HG02571 (cell line): ENCODE measurements around the gene PAPPA.

Experiments used
- ATAC-seq: cut with Tn5 transposase; IDR thresholded peaks from one replicate; pipeline ENCODE4 v1.9.1; 2021; ENCODE audit warnings: mild to moderate bottlenecking, moderate library complexity; ENCODE audit not compliant: unreplicated experiment

The PAPPA gene

DNA sequence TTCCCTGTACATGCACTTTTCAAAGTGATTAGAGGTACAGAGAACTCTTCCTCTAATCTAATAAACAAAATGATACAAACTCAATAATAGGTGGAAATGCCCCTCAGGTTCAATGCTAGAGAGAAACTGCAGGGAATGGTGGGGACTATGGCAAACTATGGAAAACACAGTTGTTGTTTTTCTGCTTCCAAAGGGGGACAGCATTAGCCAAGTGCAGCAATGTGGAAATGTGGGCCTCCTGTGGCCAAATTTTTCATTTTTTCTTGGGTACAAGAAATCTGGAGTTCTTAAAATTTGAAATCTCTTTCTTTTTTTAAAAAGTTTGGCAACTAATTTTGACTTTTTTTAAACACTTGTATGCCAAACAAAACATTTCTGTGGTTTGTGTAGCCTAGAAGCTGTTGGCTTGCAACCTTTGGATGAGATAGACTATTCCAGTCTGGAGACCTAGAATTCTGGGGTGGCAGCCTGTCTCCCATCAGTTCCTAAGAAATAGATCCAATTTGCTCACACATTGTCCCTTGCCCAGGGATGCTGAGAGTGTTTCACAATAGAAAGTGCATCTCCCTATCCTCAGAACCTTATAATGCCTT lies 218.6 kb downstream of the PAPPA start:
- ATAC-seq = no peak

- ATAC-seq = no peak
Measured at GRCh38 chr9:116372786-116373185, 219.2 kb downstream of the PAPPA start.

GRCh38 chr9:116377179-116377798 lies 223.7 kb downstream of the PAPPA start:
- no peak for ATAC-seq

GRCh38 chr9:116378873-116379272 lies 225.3 kb downstream of the PAPPA start:
- ATAC-seq = no peak

DNA sequence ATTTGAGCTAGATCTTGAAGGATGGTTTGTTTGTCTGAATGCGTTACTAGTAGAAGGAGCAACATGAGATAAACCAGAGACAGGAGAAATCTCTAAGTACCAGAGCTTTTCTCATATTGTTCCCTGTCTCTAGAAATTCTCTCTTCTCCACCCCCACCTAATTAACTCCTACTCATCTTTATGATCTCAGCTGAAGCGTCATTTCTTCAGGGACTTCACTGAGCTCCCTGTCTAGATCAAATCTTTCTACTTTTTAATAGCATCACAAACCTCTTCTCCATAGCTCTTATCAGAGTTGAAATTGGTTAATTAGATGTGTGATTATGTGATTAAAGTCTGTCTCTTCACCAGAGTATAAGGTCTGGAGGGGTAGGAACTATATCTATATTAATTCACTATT lies 226.2 kb downstream of the PAPPA start:
- ATAC-seq = no peak

GRCh38 chr9:116380496-116380995 lies 227.0 kb downstream of the PAPPA start:
- no peak for ATAC-seq

DNA sequence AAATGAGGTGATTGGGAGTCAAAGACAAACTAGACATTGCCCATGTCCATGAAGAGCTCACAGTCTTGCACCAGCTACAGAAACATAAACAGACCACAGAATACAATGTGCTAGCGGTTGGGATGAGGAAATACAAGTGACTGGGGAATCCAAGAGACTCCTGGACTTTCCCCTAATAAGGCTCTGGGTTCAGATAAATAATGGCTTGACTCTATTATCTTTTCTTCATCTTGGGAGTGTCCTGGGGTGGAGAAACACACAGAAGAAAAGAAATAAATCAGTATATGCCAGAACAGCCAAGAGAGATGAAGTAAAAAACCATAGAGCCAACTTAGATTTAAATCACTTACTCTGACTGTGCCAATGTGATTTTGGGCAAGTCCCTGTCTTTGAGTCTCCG lies 227.8 kb downstream of the PAPPA start:
- ATAC-seq = no peak

GRCh38 chr9:116382053-116382452 lies 228.5 kb downstream of the PAPPA start:
- ATAC-seq = no peak

GRCh38 chr9:116383133-116383532 lies 229.5 kb downstream of the PAPPA start:
- no peak for ATAC-seq

DNA sequence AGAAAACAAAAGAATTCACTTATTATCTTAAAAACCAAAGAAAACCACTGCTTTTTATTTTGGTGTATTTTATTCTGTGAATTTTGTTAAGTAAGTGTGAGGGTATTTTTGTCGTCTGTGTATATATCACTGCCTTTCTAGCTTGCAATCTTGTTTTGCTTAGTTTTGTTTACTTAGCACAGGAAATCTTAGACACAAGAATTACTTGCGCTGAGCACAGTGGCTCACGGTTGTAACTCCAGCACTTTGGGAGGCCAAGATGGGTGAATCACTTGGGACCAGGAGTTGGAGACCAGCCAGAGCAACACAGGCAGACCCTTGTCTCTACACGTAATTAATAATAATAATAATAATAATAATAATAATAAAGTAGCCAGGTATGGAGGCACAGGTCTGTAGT lies 230.3 kb downstream of the PAPPA start:
- ATAC-seq = no peak

DNA sequence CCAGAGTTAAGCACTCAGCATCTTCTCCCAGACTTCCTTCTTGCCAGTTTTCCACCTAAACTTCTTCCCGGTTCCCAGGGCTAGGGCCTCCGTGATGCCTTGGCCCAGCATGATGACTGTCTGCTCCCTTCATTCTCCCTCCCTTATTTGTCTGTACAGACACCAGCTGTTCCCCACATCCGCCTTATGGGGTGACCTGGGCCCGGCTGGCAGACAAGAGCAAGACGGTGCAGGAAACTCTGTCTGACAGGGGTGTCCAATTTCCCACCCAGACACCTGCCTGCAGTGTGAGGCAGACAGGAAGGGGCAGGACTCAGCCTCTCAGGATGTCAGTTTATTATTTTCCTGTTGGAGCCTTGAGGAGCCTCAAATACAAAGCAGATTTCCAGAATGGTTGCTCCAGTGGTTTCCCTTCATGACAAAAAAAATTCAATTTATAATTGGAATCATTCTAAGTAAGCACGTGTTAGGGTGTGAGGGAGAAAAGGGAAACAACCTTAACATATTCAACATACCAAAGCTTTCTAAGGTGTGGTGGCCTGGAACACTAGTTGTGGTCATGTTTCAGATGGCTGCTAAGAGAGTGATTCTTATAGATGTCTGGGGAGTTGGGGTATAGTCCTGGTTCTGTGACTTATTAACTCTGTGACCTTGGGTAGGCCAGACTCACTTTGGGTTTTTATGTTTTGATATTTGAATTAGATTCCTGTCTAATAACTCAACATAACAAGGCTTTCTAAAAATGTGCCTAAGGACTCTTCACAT lies 234.5 kb downstream of the PAPPA start:
- no peak for ATAC-seq

- no peak for ATAC-seq
Measured at GRCh38 chr9:116389541-116390302, 236.1 kb downstream of the PAPPA start.

DNA sequence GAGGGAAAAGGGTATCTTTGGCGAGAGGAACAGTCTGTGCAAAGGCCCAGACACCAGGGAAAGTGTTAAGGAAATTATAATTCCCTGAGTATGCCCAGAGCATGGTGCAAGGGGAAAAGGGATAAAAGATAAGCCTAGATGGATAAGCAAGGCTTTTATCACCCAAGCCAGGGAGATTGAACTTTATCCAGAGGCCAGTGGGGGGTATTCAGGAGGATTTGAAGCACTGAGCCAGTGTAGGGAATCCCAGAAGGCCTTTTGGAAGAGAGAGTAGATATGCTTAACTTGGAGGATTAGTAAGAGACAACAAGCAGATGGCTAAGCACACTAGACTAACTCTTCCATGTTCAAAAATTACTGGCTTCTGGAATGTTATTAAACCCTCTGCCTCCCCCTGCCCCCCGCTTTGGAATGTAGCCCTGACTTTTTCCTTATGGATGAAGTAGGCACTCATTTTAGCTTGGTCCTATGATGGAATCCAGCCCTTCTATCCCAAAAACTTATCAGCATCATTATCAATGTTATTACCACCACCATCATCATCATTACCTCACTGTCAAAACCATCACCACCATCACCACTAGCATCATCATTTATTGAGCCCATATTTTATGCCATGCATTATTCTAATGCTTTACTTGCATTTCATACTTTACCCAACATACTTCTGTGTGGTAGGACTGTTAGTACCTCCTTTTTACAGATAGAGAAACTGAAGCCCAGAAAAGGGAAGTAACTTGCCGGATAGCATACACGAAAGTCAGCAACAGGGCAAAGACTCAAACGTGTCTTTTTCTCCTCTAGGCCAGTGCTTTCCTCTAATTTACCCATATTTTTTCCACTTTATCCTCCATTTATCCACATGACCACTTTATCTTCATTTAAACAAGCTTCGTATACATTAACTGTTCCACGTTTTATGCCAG lies 237.0 kb downstream of the PAPPA start:
- ATAC-seq = no peak

- no peak for ATAC-seq
Measured at GRCh38 chr9:116391306-116391900, 237.8 kb downstream of the PAPPA start.

GRCh38 chr9:116393198-116393597 lies 239.6 kb downstream of the PAPPA start:
- ATAC-seq = no peak

GRCh38 chr9:116394070-116394469 lies 240.5 kb downstream of the PAPPA start:
- ATAC-seq = no peak

GRCh38 chr9:116394894-116395698 lies 241.5 kb downstream of the PAPPA start:
- ATAC-seq = no peak

DNA sequence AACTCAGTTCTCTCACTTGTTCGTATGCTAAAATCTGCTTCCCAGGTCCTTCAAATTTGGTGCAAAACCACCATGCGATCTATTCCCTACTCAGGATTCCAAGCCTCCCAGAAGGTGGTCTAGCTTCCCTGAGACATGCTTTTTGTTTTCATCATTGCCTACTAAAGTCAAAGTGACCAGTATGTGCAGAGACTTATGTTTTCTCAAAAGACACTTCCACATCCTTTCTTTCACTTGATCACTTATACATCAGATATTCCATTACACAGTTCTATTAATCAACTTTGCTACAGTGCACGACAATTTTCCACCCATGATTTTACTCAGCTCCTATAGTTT lies 242.1 kb downstream of the PAPPA start:
- ATAC-seq = no peak

- no peak for ATAC-seq
Measured at GRCh38 chr9:116403171-116403570, 249.6 kb downstream of the PAPPA start.
